GM12878 (cell line): ENCODE results near the gene PGBD5. TPM values are rescaled to one million over a fixed set of nuclear protein-coding genes. Genes with fewer than 3 reads are reported as not detected.

ENCODE experiments used
- ATAC-seq: fragments of 200-7000 bp; cut with Tn5 transposase; 3 replicates; pipeline ENCODE4 v1.9.1; 2020; ENCODE audit warnings: mild to moderate bottlenecking, moderate library complexity
- BruUV-seq: library from RNA; stranded (reverse); fragments of 400-500 nt; replicated peaks from 2 replicates; lab custom pipeline; 2021; lab: Mats Ljungman, UMichigan
- CTCF ChIA-PET: fragments of 300-600 bp; sonication (Branson Sonifier 250); formaldehyde crosslinking; extraction: SDS; loops from one replicate; lab custom pipeline; 2021; ENCODE audit warnings: inconsistent platforms; lab: Yijun Ruan, JAX
- POLR2A ChIA-PET: fragments of 350-600 bp; formaldehyde crosslinking; extraction: SDS; loops from one replicate; lab custom pipeline; 2021; ENCODE audit warnings: inconsistent platforms; lab: Charles Lee
- RAD21 ChIA-PET: fragments of 300-600 bp; sonication (Branson Sonifier 250); formaldehyde crosslinking; loops from one replicate; lab custom pipeline; 2023; ENCODE audit warnings: antibody characterized with exemption; ENCODE audit not compliant: unreplicated experiment; lab: Charles Lee
- SMC1A ChIA-PET: fragments of 300-600 bp; sonication (Branson Sonifier 250); formaldehyde crosslinking; loops from one replicate; lab custom pipeline; 2023; ENCODE audit not compliant: unreplicated experiment, uncharacterized antibody; lab: Charles Lee
- DNase-seq: peaks from one replicate; pipeline ENCODE4 v3.0.0-alpha.2; 2011; ENCODE audit warnings: low read depth, low spot score
- FAIRE-seq: peaks from 3 replicates; lab custom pipeline; 2011; peaks lifted over from hg19 to GRCh38; lab: Jason Lieb, UNC
- H2AFZ ChIP-seq: 2 replicates; pipeline ENCODE4 v1.6.0; 2011; ENCODE audit warnings: low read depth, low read length, control low read depth; ENCODE audit not compliant: control insufficient read depth
- H3K27ac ChIP-seq: 2 replicates; pipeline ENCODE4 v1.5.1; 2011; ENCODE audit warnings: control low read depth; ENCODE audit not compliant: control insufficient read depth, insufficient read depth
- H3K27me3 ChIP-seq, 2 experiments: replicated peaks in 1 of 2; 2 replicates each; pipeline versions ENCODE4 v1.6.0 to v1.6.1; 2011; ENCODE audit warnings: low read length in 1 of 2; ENCODE audit not compliant: control insufficient read depth in 2 of 2, insufficient read depth in 2 of 2
- H3K36me3 ChIP-seq, 2 experiments: 2 replicates each; pipeline ENCODE4 v1.5.1; 2011; ENCODE audit warnings: low read length in 1 of 2; ENCODE audit not compliant: control insufficient read depth in 2 of 2, insufficient read depth in 2 of 2
- H3K4me1 ChIP-seq: 2 replicates; pipeline ENCODE4 v1.6.1; 2011; ENCODE audit warnings: mild to moderate bottlenecking, low read length, moderate library complexity, mixed read lengths; ENCODE audit not compliant: control insufficient read depth, insufficient read depth
- H3K4me2 ChIP-seq: 2 replicates; pipeline ENCODE4 v1.6.0; 2011; ENCODE audit warnings: control low read depth; ENCODE audit not compliant: control insufficient read depth, insufficient read depth
- H3K4me3 ChIP-seq: fragments of 200-600 bp; sonication (generic); 2 replicates; pipeline ENCODE4 v1.5.1; 2016
- H3K79me2 ChIP-seq: 2 replicates; pipeline ENCODE4 v1.6.0; 2011; ENCODE audit warnings: low read length; ENCODE audit not compliant: control insufficient read depth, insufficient read depth
- H3K9ac ChIP-seq: 2 replicates; pipeline ENCODE4 v1.8.0; 2011; ENCODE audit warnings: low read length, control low read depth, mixed read lengths; ENCODE audit not compliant: control insufficient read depth, insufficient read depth
- H3K9me3 ChIP-seq: replicated peaks from 3 replicates; pipeline ENCODE4 v1.5.1; 2011; ENCODE audit warnings: mild to moderate bottlenecking, low read length; ENCODE audit not compliant: control insufficient read depth, insufficient read depth
- H4K20me1 ChIP-seq: 2 replicates; pipeline ENCODE4 v1.6.0; 2011; ENCODE audit not compliant: control insufficient read depth, insufficient read depth
- NBN ChIP-seq: fragments of 450-650 bp; IDR thresholded peaks from 2 replicates; pipeline ENCODE4 v1.6.1; 2016
- NFXL1 ChIP-seq: fragments of 450-650 bp; IDR thresholded peaks from 2 replicates; pipeline ENCODE4 v1.6.1; 2017; ENCODE audit warnings: antibody characterized with exemption, mild to moderate bottlenecking, borderline replicate concordance
- SMAD5 ChIP-seq: IDR thresholded peaks from 2 replicates; pipeline ENCODE4 v1.6.1; 2016; ENCODE audit warnings: antibody characterized with exemption, low read depth
- YY1 ChIP-seq: IDR thresholded peaks from 2 replicates; pipeline ENCODE4 v1.6.1; 2011; ENCODE audit warnings: low read depth, mild to moderate bottlenecking, low read length
- ZNF24 ChIP-seq: fragments of 450-650 bp; IDR thresholded peaks from 2 replicates; pipeline ENCODE4 v1.6.1; 2017; ENCODE audit warnings: antibody characterized with exemption, mild to moderate bottlenecking
- WGBS: methylation state at CpG from one replicate; pipeline ENCODE4 v1.1.6; 2016; ENCODE audit warnings: low lambda C conversion rate; ENCODE audit not compliant: insufficient replicate concordance, insufficient coverage; ENCODE audit errors: missing lambda C conversion rate; 5-methylcytosine and 5-hydroxymethylcytosine counted together
- in situ Hi-C: fragments of 300-500 bp; cut with MboI; formaldehyde crosslinking; loops from 9 replicates; pipeline ENCODE4 v1.14.3; 2018; ENCODE audit warnings: mixed read lengths
- intact Hi-C: fragments of 100-400 bp; cut with micrococcal nuclease; formaldehyde crosslinking; loops from one replicate; pipeline ENCODE4 v1.14.2; 2022; ENCODE audit not compliant: unreplicated experiment
- polyA plus RNA-seq, 11 experiments: library from polyadenylated mRNA; depleted of rRNA in 4 of 11; unstranded in 6 of 11; stranded (reverse) in 5 of 11; fragments of >200 nt; fragmentation: Nextera tagmentation in 4 of 11; fragmentation: Illumina TruSeq in 1 of 11; extraction: Ambion mirVana in 4 of 11; extraction: Trizol in 1 of 11; gene quantifications; 1 replicate in 1 of 11; 2 replicates in 10 of 11; pipeline versions ENCODE4 v1.2.1 to v1.2.3, GENCODE V29; 2011 to 2016; ENCODE audit warnings: inconsistent platforms in 2 of 11, missing spikeins in 2 of 11, low read depth in 1 of 11
- total RNA-seq, 4 experiments: library from RNA; depleted of rRNA in 3 of 4; stranded (reverse); fragments of >200 nt in 3 of 4; fragmentation: Illumina TruSeq in 1 of 4; extraction: Trizol in 1 of 4; gene quantifications; 2 replicates each; pipeline versions ENCODE4 v1.2.1 to v1.2.3, GENCODE V29; 2013 to 2021

PGBD5 gene
- total and polyA plus RNA-seq, 10 of the 15 experiments (the other 5 are each of a cell fraction or from before 2014, with no cell fraction given) = 0.03 TPM; not detected in 9

DNA sequence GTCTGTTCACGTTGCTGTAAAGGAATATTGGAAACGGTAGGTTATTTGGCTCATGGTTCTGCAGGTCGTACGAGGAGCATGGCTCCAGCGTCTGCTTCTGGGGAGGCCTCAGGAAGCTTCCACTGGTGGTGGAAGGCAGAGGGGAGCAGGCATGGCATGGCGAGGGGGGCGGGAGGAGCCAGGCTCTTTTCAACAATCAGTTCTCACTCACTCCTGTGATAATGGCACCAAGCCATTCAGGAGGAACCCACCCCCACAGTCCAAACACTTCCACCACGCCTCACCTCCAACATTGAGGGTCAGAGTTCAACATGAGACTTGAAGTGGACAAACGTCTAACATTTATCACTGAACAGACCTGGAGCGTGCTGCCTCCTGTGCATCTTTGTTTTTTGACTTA lies 141.2 kb downstream of the PGBD5 start:
- H3K79me2 ChIP-seq = no peaks in the 10 kb centered on the region
- peaks cover 0 to 1% of the 10 kb centered on the region in 2 experiments; a peak in 1 of 4 replicates for H3K36me3 ChIP-seq
- in situ Hi-C loops = no loop called here
- ChIA-PET POLR2A (no interaction called here), CTCF (no interaction called here), SMC1A (no interaction called here), RAD21 (no interaction called here)
- H3K27me3 ChIP-seq = no peaks in the 10 kb centered on the region
- TF ChIP-seq ZNF24 (no peak), YY1 (no peak), NBN (no peak)
- H3K9ac ChIP-seq = no peak overlapping the region
- H4K20me1 ChIP-seq = no peaks in the 10 kb centered on the region
- no peak overlapping the region for H3K27ac ChIP-seq
- BruUV-seq = no TSS peak
- no peak overlapping the region for H3K4me2 ChIP-seq
- DNase-seq (no peak), ATAC-seq (no peak), FAIRE-seq (no peak)
- H3K9me3 ChIP-seq = no peaks in the 10 kb centered on the region
- H2AFZ ChIP-seq = no peak overlapping the region
- WGBS = 71% methylated on average over 9 of the region's 10 CpGs
- intact Hi-C loops = no loop called here
- H3K4me3 ChIP-seq = no peak overlapping the region
- no peaks in the 10 kb centered on the region; the same call in 1 of the 2 replicates for H3K4me1 ChIP-seq

DNA sequence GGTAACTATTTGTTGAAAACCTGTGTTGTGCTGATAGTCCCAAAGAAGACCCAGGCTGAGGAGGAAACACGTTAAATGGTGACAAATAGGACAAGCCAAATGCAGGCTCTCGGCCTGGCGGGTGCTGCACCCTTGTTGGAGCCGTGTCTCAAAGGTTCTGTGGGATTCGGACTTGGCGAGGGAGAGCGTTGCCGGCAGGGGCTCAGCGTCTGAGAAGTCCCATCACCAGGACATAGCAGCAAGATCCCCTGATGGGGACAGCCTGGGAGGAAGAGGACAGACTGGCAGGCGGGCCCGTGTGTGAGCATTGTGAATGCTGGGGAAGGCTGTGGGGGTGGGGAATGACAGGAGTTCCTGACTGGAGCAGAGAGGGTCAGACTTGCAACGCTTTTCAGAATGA lies 142.5 kb downstream of the PGBD5 start:
- H3K4me2 ChIP-seq = no peak overlapping the region
- H3K9ac ChIP-seq = no peak overlapping the region
- H3K4me3 ChIP-seq = no peak overlapping the region
- no TSS peak for BruUV-seq
- H3K27ac ChIP-seq = no peak overlapping the region
- peaks cover 0 to 1% of the 10 kb centered on the region in 2 experiments; a peak in 1 of 4 replicates for H3K36me3 ChIP-seq
- ChIA-PET POLR2A (no interaction called here), RAD21 (no interaction called here), SMC1A (no interaction called here), CTCF (no interaction called here)
- TF ChIP-seq NBN (no peak), SMAD5 (no peak), NFXL1 (no peak)
- no peaks in the 10 kb centered on the region for H3K79me2 ChIP-seq
- FAIRE-seq (no peak), ATAC-seq (no peak), DNase-seq (no peak)
- H3K4me1 ChIP-seq = no peaks in the 10 kb centered on the region; the same call in 1 of the 2 replicates
- in situ Hi-C loops (no loop called here), intact Hi-C loops (no loop called here)
- H3K9me3 ChIP-seq = no peaks in the 10 kb centered on the region
- H4K20me1 ChIP-seq = no peaks in the 10 kb centered on the region
- no peaks in the 10 kb centered on the region for H3K27me3 ChIP-seq
- no peak overlapping the region for H2AFZ ChIP-seq
- WGBS = 94% methylated on average over 12 of the region's 12 CpGs
